HG03175 (cell line): Measurements from ENCODE around the gene CCDC124.
A peak's percentile ranks its signal among the peaks of the same experiment; 100 is the strongest.
"Not testable (repeated sequence)": the region's sequence is repeated elsewhere in the genome, so short reads cannot be mapped to it uniquely, and the experiment has no call there.

ENCODE experiments used
- ATAC-seq: cut with Tn5 transposase; IDR thresholded peaks from one replicate; pipeline ENCODE4 v1.9.1; 2021; ENCODE audit warnings: mild to moderate bottlenecking, moderate library complexity; ENCODE audit not compliant: unreplicated experiment

The CCDC124 gene

GRCh38 chr19:17932485-17933338 lies at the start of gene CCDC124:
CCDC124 (plus strand) TSS chr19:17933015; CDS start chr19:17936421, 3,406 bp downstream.
- ATAC-seq = peak; percentile 87

GRCh38 chr19:17883627-17884410 lies 49.0 kb upstream of the CCDC124 start:
- ATAC-seq = no peak

GRCh38 chr19:17886515-17886914 lies 46.3 kb upstream of the CCDC124 start:
- no peak for ATAC-seq

- not testable (repeated sequence) for ATAC-seq
These were observed 45.6 kb upstream of the CCDC124 start for GRCh38 chr19:17887221-17887620.

- ATAC-seq = no peak
These were observed 44.6 kb upstream of the CCDC124 start for GRCh38 chr19:17888260-17888659.

GRCh38 chr19:17889609-17890214 lies 43.1 kb upstream of the CCDC124 start:
- no peak for ATAC-seq

- no peak for ATAC-seq
These were observed 39.0 kb upstream of the CCDC124 start for GRCh38 chr19:17893766-17894165.

- ATAC-seq = no peak
These were observed 30.1 kb upstream of the CCDC124 start for GRCh38 chr19:17902701-17903100.

DNA sequence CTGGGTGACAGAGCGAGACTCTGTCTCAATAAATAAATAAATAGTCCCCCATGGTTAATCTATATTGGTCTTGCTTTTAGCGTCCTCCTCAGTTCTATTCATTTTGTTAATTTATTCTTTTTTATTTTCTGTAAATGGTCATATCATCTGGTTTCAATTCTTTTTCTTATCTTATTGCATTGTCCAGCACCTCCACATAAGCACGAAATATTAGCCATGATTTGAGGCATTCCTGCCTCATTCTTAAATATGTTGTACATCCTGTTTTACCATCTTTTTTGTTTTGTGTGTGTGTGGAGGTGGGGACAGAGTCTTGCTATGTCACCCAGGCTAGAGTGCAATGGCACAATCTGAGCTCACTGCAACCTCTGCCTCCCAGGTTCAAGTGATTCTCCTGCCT lies 24.6 kb upstream of the CCDC124 start:
- no peak for ATAC-seq

DNA sequence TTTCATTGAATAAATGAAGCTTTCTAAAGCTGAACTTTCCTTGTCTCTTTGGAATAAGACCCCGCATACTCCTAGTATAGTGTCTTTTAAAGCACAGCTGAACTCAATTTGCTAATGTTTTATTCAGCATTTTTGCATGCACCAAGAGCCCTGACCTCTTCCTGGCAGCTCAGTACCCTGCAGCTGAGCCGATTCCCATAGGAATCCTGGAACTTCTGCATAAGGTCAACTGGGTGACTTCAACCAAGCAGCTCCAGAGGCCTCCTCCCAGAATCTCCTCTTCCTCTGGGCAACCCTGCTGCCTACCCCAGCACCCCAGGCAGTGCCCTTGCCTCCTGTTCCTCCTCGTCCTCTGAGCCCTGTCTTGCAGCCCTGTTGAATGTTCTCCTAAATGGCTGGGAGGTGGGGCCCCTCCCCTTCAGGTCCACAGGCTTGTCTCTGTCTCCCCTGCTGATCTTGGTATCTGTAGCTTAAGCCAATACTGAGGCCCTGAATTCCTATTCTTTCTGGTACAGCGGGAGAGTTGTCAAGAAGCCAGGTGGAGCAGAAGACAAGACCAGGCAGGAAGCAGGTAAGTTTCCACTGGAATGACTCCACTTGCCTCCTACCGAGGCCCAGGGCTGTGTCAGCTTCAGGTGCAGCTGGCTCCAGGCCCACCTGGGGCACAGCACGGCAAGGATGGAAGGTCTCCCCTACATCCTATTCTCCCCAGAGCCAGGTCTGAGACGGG lies 23.6 kb upstream of the CCDC124 start:
- ATAC-seq = no peak

DNA sequence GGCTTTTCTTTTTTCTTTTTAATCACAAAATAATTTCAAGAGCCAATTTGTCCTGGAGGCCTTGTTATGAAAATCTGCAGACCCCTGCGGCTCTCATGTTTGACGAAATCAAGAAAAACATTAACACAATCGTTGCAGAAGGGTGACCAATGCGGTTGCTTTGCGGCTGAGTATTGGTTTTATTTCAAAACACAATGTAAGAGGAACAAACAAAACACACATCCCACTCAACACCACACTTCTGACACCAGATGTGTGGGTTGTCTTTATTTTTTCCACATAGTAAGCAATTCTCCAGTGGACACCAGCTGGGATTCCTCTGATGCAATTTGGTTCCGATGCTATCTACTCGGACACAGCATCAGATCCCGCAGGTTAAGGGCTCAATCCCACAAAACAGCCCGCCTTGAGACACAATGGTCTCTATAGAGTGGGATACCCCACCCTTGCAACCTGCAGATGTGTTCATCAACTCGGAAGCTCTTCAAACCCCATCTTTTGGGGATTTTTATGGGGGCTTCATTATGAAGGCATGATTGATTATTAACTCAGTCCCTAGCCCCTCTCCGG lies 21.9 kb upstream of the CCDC124 start:
- no peak for ATAC-seq

DNA sequence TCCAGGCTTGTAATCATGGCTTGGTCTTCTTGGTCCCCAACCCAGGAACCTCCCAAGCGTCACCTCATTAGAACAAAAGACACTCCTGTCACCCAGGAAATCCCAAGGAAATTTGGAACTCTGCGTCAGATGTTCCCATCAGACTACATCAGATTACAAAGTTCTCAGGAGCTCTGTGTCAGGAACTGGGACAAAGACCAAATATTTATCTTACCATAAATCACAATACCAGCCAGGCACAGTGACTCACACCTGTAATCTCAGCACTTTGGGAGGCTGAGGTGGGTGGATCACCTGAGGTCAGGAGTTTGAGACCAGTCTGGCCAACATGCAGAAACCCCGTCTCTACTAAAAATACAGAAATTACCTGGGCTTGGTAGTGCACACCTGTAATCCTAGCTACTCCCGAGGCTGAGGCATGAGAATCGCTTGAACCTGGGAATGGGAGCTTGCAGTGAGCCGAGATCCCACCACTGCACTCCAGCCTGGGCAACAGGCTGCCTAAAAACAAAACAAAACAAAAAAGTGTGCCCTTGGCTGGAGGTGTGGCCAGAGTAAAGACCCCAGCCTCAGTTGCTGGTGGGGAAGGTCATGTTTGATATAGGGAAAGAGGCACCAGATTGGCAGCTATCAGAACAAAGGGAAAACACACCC lies 16.7 kb upstream of the CCDC124 start:
- ATAC-seq = no peak

GRCh38 chr19:17918151-17918550 lies 14.7 kb upstream of the CCDC124 start:
- not testable (repeated sequence) for ATAC-seq

- ATAC-seq = not testable (repeated sequence)
These were observed 13.7 kb upstream of the CCDC124 start for GRCh38 chr19:17919122-17919521.

DNA sequence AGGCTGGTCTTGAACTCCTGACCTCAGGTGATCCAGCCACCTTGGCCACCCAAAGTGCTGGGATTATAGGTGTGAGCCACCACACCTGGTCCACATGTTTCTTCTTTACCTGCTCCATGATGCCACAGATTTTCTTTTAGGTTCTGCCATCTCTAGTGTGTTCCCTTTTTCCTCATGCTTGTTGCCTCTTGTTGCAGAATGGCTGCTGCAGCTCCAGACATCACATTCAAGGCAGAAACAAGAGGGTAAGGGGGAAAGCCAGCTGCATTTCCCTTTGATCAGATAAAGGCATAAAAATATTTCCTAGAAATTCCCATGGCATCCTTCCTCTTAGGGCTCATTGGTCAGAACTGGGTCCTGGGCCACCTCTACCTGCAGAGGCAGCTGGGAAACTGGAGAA lies 12.3 kb upstream of the CCDC124 start:
- no peak for ATAC-seq

DNA sequence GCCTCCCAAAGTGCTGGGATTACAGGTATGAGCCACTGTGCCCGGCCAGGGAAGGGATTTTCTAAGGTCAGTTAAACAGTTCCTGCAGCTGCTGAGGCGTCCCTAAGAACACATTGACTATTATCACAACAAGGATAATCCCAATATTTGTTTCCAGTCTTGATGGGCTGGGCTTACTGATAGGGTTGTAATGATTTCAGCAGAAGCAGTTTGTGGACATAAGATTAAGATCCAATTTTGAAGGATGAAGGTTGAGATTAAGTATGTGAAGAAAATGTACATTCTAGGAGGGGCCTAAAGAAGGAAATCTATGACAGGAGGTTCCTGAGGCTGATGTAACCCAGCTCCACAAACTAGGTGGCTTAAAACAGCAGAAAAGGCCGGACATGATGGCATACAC lies 10.7 kb upstream of the CCDC124 start:
- no peak for ATAC-seq

DNA sequence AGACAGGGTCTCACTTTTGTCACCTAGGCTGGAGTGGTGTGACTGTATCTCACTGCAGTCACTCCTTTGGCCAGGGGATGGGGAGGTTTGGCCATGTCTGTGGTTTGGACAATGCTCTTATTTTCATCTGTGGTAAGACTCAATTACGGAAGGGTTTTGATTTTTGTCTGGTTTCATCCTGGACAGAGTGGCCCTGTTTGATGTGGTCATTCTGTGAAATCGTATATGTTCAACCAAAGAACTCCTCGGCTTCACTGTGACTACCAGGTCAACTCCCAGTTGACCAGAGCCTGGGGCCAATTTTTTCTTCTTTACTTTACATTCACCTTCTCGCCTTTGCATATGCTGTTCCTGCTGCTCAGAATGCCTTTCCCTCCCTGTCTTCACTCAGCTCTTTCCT lies 6.8 kb upstream of the CCDC124 start:
- no peak for ATAC-seq

- no peak for ATAC-seq
These were observed 3.8 kb upstream of the CCDC124 start for GRCh38 chr19:17929056-17929455.

- ATAC-seq = no peak
These were observed 1.2 kb upstream of the CCDC124 start for GRCh38 chr19:17931532-17932191.
